Lung microvascular endothelial cell (primary cell): ENCODE data around the gene SLC12A9. TPM values are rescaled to one million over a fixed set of nuclear protein-coding genes. Genes with fewer than 3 reads are reported as not detected.
"Not testable (repeated sequence)": the region's sequence is repeated elsewhere in the genome, so short reads cannot be mapped to it uniquely, and the experiment has no call there.

ENCODE experiments used
- DNase-seq, 2 donors: peaks; one replicate each; pipeline versions ENCODE4 v3.0.0 to v3.0.0-alpha.2; 2010; ENCODE audit warnings: low read depth in 2 of 2
- total RNA-seq: library from RNA; depleted of rRNA; stranded (reverse); fragments of >200 nt; gene quantifications from 2 replicates; pipeline ENCODE4 v1.2.1, GENCODE V29; 2014

Gene SLC12A9
- total RNA-seq, 1 donor from 2014 or later: 39.3 TPM

DNA sequence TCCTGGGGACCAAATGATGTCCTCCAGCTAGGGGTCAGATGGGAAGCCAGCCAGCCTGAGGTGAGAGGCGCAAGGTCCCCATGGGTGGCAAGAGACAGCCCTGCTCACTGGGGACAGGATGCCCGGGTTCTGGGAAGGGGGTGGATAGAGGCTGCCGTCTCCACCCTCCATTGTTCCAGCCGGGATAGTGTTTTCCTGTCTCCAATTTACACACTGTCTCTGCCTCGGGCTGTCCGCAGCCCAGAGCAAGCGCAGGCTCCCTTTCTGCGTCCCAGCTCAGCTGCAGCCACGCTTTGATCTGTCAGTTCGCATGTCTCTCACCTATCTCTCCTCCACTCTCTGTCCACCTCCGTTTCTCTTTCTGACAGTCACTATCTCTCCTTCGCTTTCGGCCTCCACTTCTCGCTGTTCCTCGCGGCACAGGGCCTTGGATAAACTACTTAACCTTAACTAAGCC lies 27.3 kb upstream of the SLC12A9 start:
- DNase-seq: peak; percentile 63 to 79

DNA sequence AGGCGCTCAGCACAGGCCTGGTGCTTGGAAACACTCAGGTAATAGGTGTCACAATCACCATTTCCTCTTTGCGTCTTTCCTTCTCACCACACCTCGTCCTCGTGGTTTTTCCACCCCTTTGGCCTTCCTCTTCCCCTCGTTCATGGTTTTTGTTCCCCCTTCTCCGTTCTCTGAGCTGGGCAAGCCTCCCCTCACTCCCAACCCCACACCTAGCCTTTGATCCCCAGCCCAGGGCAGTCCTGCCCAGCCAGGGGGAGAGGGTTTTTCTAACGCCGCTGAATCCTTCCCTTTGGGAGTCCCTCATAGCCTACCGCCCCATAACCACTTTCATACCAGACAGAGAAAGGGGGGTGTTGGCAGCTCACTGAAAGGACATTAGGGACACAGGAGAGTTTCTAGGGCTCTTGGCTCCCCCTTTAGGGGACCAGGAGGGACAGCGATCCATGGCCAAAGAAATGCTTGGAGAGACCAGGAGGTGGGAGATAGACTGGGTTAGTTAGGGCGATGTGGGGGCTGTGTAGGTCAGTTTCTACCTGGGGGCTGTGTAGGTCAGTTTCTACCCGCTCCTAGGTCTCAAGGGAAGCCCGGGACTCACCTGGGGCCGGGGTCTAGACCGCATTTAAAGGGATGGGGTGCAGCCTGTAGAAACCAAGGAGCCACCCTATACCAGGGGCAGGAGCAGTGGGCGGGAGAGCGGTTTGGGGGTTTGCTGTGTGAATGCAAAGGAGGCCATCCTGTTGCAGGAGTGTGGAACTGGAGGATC lies 26.6 kb upstream of the SLC12A9 start:
- DNase-seq: peak; percentile 41 to 63

- DNase-seq: peak; percentile 14 to 33
Observed at GRCh38 chr7:100826514-100827329, 25.8 kb upstream of the SLC12A9 start.

- DNase-seq: peak; percentile 83 to 94
Observed at GRCh38 chr7:100827330-100828226, 24.9 kb upstream of the SLC12A9 start, which contains the start of gene EPHB4. TSS of gene EPHB4 (minus strand) at chr7:100827523. CDS start at chr7:100827030, 493 bp downstream.

DNA sequence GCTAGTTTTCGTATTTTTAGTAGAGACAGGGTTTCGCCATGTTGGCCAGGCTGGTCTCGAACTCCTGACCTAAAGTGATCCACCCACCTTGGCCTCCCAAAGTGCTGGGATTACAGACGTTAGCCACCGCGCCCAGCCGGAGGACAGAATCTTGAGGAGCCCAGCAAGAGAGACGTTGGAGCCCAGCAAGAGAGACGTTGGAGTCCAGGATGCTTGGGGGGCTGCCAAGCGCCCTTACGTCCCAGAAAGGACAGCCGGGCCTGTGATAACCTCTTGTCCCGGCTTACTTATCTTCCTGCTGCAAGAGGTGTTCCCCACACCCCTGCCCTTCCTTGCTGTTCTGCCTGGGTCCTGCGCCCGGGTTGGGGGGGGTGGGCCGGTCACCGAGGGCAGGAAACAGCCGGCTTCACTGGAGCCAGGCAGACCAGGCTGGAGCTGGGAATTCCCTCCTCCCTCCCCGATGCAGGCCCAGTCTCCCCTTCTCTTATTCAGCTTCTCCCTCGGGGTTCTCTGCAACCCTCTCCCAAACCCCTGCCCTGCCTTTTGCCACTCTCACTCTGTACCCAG lies 23.3 kb upstream of the SLC12A9 start:
- peak; percentile 90 to 98 for DNase-seq

GRCh38 chr7:100830396-100830795 lies 22.1 kb upstream of the SLC12A9 start:
- peak in 1 of 2 donors; percentile 19 for DNase-seq

DNA sequence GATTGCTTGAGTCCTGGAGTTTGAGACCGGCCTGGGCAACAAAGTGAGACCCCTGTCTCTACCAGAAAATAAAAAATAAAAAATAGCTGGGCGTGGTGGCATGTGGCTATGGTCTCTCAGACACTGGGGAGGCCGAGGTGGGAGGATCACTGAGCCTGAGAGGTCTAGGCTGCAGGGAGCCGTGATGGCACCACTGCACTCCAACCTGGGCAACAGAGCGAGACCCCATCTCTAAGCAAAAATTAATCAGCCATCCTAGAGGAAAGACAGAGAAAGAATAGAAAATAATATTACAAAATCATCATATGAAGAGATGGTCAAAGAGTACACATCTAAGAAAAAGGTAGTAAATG lies 20.3 kb upstream of the SLC12A9 start:
- no peak for DNase-seq

GRCh38 chr7:100835903-100836811 lies 16.4 kb upstream of the SLC12A9 start:
- peak; percentile 57 to 95 for DNase-seq

DNA sequence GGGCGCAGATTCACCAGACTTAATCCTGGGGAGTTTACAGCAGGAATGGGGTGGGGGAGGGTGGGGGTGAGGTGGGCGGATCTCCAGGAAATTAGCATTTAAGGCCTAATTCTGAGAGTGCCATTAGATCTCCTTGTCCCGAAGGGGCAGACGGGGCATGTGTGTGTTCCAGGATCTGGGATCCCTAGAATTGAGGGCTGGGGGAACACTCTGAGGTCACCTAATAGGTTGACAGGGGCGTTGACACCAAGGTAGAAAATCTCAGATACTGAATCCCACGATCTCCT lies 15.8 kb upstream of the SLC12A9 start:
- no peak for DNase-seq

DNA sequence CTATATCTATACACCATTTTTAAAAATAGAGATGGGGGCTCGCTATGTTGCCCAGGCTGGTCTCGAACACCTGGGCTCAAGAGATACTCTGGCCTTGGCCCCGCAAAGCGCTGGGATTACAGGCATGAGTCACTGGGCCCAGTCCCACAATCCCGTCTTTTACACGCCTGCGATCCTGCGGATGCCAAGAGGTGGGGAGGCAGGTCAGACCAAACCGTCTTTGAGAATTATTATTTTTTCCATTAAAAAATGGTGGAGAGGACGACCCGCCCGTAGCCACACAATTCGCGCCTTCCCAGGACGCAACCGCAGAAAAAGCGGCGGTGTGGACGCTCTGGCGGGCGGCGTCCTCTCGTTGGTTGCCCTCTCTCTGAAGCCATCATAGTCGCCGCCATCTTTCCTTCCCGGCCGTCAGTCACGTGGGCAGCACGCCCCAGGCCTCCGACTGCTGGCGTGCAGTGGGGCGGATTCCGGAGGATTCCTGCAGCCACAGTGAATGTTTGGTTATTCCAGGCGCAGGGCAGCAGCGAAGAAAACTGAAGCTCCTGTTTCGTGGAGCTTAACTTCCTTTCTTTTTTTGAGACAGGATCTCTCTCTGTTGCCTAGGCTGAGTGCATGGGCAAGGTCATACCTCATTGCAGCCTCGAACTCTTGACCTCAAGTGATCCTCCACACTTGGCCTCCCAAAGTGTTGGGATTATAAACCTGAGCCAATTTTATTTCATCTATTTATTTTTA lies 15.2 kb upstream of the SLC12A9 start:
- DNase-seq: peak; percentile 92 to 97

GRCh38 chr7:100839361-100839760 lies 13.2 kb upstream of the SLC12A9 start:
- no peak for DNase-seq

- peak in 1 of 2 donors; percentile 21 for DNase-seq
Observed at GRCh38 chr7:100840470-100841100, 11.9 kb upstream of the SLC12A9 start.

DNA sequence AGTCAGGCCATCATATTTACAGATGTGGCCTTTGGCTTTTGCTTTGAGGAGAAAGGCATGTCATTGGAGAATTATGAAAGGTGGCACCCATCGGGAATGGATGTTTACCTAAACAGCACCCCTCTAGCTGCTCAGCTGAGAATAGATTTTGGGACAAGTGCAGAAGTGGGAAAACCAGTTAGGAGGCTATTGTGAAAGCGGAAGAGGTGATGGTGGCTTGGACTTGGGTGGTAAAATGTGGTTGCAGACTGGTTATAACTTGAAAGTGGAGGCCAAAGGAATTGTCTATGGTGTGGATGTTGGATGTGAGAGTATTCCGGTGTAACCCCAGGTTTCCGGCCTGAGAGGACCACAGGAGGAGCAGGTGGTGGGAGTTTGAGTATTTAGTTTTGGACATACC lies 5.2 kb upstream of the SLC12A9 start:
- DNase-seq: no peak

DNA sequence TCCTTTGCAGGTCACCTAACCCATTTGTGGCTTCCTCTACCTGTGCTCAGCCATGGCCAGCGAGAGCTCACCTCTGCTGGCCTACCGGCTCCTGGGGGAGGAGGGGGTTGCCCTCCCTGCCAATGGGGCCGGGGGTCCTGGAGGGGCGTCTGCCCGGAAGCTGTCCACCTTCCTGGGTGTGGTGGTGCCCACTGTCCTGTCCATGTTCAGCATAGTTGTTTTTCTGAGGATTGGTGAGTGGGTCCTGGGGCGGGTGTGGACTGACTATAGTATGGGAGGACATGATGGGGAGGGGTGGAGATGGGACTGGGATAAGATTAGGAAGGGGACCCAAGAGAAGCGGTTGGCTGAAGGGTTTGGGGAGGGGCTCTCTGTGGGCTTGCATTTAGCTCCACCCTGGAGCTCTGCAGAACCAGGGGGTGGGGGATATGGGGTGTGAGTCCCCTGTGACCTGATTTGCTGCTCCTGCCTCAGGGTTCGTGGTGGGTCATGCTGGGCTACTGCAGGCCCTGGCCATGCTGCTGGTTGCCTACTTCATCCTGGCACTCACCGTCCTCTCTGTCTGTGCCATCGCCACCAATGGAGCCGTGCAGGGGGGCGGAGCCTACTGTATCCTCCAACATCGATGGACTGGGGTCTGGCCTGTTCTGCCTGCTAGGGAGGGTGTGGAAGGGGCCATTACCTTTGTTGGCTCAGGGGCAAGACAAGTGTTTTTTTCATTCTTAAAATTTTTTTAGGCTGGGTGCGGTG lies 1.8 kb downstream of the SLC12A9 start:
- no peak for DNase-seq

GRCh38 chr7:100854899-100855298 lies 2.4 kb downstream of the SLC12A9 start:
- DNase-seq: not testable (repeated sequence)

DNA sequence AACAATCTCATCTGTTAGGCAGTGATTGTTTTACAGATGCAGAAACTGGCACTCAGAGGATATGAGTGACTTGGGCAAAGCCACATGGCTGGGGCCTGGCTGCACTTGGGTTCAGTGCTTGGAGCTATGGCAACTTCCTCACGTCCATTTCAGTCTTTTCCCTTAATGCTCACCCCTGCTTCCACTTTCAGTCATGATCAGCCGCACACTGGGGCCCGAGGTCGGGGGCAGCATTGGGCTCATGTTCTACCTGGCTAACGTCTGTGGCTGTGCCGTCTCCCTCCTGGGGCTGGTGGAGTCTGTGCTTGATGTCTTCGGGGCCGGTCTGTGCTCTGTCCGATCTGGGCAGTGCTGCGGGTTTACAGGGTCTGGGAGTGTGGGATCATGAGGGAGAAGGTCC lies 3.0 kb downstream of the SLC12A9 start:
- no peak for DNase-seq

GRCh38 chr7:100856871-100857282 lies 4.4 kb downstream of the SLC12A9 start:
- DNase-seq: no peak

GRCh38 chr7:100859856-100860255 lies 7.3 kb downstream of the SLC12A9 start:
- no peak for DNase-seq
